Measurements from ENCODE around the gene SBSN.

DNA sequence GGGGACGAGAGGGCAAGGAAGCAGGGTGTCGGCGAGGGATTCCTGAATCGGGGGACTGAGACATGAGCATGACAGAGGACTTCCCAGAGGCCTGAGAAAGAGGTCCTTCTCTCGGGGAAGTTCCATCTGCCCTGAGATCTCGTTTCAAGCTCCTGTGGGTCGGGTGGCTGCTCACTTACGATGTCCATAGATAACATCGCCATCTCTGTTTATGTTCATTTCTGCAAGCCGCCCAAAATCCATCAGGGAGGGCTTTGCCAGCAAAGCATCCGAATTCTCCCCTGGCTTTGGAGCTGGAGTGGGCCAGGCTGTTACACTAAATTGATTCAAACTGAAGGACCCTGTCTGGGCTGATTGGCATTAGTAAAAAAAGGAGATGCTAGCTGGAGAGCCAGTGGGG, 20.6 kb downstream of the SBSN start:
- no peak for TF ChIP-seq TP53 (CRISPR knock-in tag; IDR thresholded peaks at IDR 0.05)
- TF ChIP-seq, protein P1, sequence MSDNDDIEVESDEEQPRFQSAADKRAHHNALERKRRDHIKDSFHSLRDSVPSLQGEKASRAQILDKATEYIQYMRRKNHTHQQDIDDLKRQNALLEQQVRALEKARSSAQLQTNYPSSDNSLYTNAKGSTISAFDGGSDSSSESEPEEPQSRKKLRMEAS (IDR thresholded peaks at IDR 0.05) = no peak
- no peak for TF ChIP-seq MAZ (IDR thresholded peaks at IDR 0.05; ENCODE audit: borderline replicate concordance, low read depth, low read length)
- TF ChIP-seq RARB (CRISPR knock-in tag; IDR thresholded peaks at IDR 0.05) = no peak
- no peak for TF ChIP-seq HDAC2 (IDR thresholded peaks at IDR 0.05)
- TF ChIP-seq, protein P2, sequence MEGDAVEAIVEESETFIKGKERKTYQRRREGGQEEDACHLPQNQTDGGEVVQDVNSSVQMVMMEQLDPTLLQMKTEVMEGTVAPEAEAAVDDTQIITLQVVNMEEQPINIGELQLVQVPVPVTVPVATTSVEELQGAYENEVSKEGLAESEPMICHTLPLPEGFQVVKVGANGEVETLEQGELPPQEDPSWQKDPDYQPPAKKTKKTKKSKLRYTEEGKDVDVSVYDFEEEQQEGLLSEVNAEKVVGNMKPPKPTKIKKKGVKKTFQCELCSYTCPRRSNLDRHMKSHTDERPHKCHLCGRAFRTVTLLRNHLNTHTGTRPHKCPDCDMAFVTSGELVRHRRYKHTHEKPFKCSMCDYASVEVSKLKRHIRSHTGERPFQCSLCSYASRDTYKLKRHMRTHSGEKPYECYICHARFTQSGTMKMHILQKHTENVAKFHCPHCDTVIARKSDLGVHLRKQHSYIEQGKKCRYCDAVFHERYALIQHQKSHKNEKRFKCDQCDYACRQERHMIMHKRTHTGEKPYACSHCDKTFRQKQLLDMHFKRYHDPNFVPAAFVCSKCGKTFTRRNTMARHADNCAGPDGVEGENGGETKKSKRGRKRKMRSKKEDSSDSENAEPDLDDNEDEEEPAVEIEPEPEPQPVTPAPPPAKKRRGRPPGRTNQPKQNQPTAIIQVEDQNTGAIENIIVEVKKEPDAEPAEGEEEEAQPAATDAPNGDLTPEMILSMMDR (IDR thresholded peaks at IDR 0.05) = no peak
- TF ChIP-seq POLR2A (IDR thresholded peaks at IDR 0.05; ENCODE audit: low read length) = no peak
- no peak for TF ChIP-seq FOSL2 (IDR thresholded peaks at IDR 0.05)
- no peak for TF ChIP-seq FOSL2 (CRISPR knock-in tag; IDR thresholded peaks at IDR 0.05)
- TF ChIP-seq, protein P3, sequence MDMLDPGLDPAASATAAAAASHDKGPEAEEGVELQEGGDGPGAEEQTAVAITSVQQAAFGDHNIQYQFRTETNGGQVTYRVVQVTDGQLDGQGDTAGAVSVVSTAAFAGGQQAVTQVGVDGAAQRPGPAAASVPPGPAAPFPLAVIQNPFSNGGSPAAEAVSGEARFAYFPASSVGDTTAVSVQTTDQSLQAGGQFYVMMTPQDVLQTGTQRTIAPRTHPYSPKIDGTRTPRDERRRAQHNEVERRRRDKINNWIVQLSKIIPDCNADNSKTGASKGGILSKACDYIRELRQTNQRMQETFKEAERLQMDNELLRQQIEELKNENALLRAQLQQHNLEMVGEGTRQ (IDR thresholded peaks at IDR 0.05) = no peak
- no peak for TF ChIP-seq MYC (IDR thresholded peaks at IDR 0.05; ENCODE audit: borderline replicate concordance, low read length)
- TF ChIP-seq NPAS2 (CRISPR knock-in tag; IDR thresholded peaks at IDR 0.05; ENCODE audit: borderline replicate concordance) = no peak
- no peak for TF ChIP-seq ESRRA (IDR thresholded peaks at IDR 0.05; ENCODE audit: borderline replicate concordance, low read length)
- TF ChIP-seq GATA3 (IDR thresholded peaks at IDR 0.05; ENCODE audit: borderline replicate concordance) = no peak
- no peak for TF ChIP-seq ZFP36 (IDR thresholded peaks at IDR 0.05; ENCODE audit: borderline replicate concordance, partially characterized antibody)

Data from A549 (cell line).